Karpas-422 (cell line): ENCODE data around the gene SLC5A6. TPM values are rescaled to one million over a fixed set of nuclear protein-coding genes. Genes with fewer than 3 reads are reported as not detected.

Experiments used
- DNase-seq: peaks from one replicate; pipeline ENCODE4 v3.0.0-alpha.2; 2015
- H2AFZ ChIP-seq: fragments of 200-600 bp; sonication (generic); 2 replicates; pipeline ENCODE4 v1.6.1; 2014; ENCODE audit warnings: antibody characterized with exemption, low read length, mixed read lengths
- H3K27ac ChIP-seq: fragments of 200-600 bp; sonication (generic); 2 replicates; pipeline ENCODE4 v1.5.1; 2014; ENCODE audit warnings: mild to moderate bottlenecking, low read length, moderate library complexity
- H3K27me3 ChIP-seq: fragments of 200-600 bp; sonication (generic); 2 replicates; pipeline ENCODE4 v1.6.1; 2014; ENCODE audit warnings: low read length, mixed read lengths
- H3K36me3 ChIP-seq: fragments of 200-600 bp; sonication (generic); 2 replicates; pipeline ENCODE4 v1.6.1; 2014; ENCODE audit warnings: low read length, mixed read lengths; ENCODE audit not compliant: insufficient read depth
- H3K4me1 ChIP-seq: fragments of 200-600 bp; sonication (generic); 2 replicates; pipeline ENCODE4 v1.6.1; 2014; ENCODE audit warnings: mild to moderate bottlenecking, low read length, mixed read lengths
- H3K4me2 ChIP-seq: fragments of 200-600 bp; sonication (generic); 2 replicates; pipeline ENCODE4 v1.6.1; 2014; ENCODE audit warnings: low read length, low read depth, mild to moderate bottlenecking; ENCODE audit not compliant: poor library complexity, severe bottlenecking
- H3K4me3 ChIP-seq: fragments of 200-600 bp; sonication (generic); 2 replicates; pipeline ENCODE4 v1.5.1; 2014; ENCODE audit warnings: mild to moderate bottlenecking, antibody characterized with exemption, low read length, mixed read lengths
- H3K79me2 ChIP-seq: fragments of 200-600 bp; sonication (generic); 2 replicates; pipeline ENCODE4 v1.6.1; 2014; ENCODE audit warnings: mild to moderate bottlenecking, low read length, mixed read lengths
- H3K9ac ChIP-seq: fragments of 200-600 bp; sonication (generic); 2 replicates; pipeline ENCODE4 v1.6.0; 2014; ENCODE audit warnings: low read length
- H3K9me2 ChIP-seq: fragments of 200-600 bp; sonication (generic), shearing (Covaris generic); replicated peaks from 2 replicates; pipeline ENCODE4 v1.6.0; 2014; ENCODE audit warnings: mild to moderate bottlenecking, low read length, moderate library complexity; ENCODE audit not compliant: insufficient read depth
- H3K9me3 ChIP-seq: fragments of 300-700, 200-600 bp; sonication (generic); 2 replicates; pipeline ENCODE4 v1.6.1; 2014; ENCODE audit warnings: low read length, mixed read lengths
- H4K20me1 ChIP-seq: fragments of 200-600 bp; sonication (generic); 2 replicates; pipeline ENCODE4 v1.6.1; 2014; ENCODE audit warnings: mild to moderate bottlenecking, antibody characterized with exemption, low read length, low read depth; ENCODE audit not compliant: insufficient read depth
- total RNA-seq: library from RNA; depleted of rRNA; stranded (reverse); fragments of >200 nt; shearing (Covaris generic); gene quantifications from 2 replicates; pipeline ENCODE4 v1.2.3, GENCODE V29; 2014; ENCODE audit warnings: low replicate concordance

SLC5A6 gene
- total RNA-seq, 1 experiment from 2014 or later, result 38.4 TPM

GRCh38 chr2:27218614-27219013 is 6.5 kb upstream of the SLC5A6 start:
- H3K36me3 ChIP-seq, result peaks cover 50% of the 10 kb centered on the region
- DNase-seq, result peak; percentile 84
- peak overlapping the region; percentile 75 for H3K4me3 ChIP-seq
- H3K4me2 ChIP-seq, result peak overlapping the region; percentile 82
- no peaks in the 10 kb centered on the region for H3K9me3 ChIP-seq
- peak overlapping the region; percentile 91 for H3K9ac ChIP-seq
- no peak overlapping the region for H2AFZ ChIP-seq
- no peaks in the 10 kb centered on the region for H3K9me2 ChIP-seq
- H3K27me3 ChIP-seq, result no peaks in the 10 kb centered on the region
- peaks cover 45% of the 10 kb centered on the region for H3K4me1 ChIP-seq
- peaks cover 41% of the 10 kb centered on the region for H3K79me2 ChIP-seq
- H3K27ac ChIP-seq, result peak overlapping the region; percentile 83
- peaks cover 9% of the 10 kb centered on the region; the same call in 1 of the 2 replicates for H4K20me1 ChIP-seq

- H4K20me1 ChIP-seq, result peaks cover 9% of the 10 kb centered on the region; the same call in 1 of the 2 replicates
- no peaks in the 10 kb centered on the region for H3K9me3 ChIP-seq
- H3K27ac ChIP-seq, result peak within 1 kb of the TSS; percentile 86
- H3K4me2 ChIP-seq, result peak within 1 kb of the TSS; percentile 82
- H3K9ac ChIP-seq, result peak within 1 kb of the TSS; percentile 91
- peak within 1 kb of the TSS; percentile 75 for H3K4me3 ChIP-seq
- no peaks in the 10 kb centered on the region for H3K27me3 ChIP-seq
- H3K4me1 ChIP-seq, result peaks cover 51% of the 10 kb centered on the region
- no peak within 1 kb of the TSS for H2AFZ ChIP-seq
- H3K36me3 ChIP-seq, result peaks cover 44% of the 10 kb centered on the region
- H3K79me2 ChIP-seq, result peaks cover 52% of the 10 kb centered on the region
- DNase-seq, result peak; percentile 96
- no peaks in the 10 kb centered on the region for H3K9me2 ChIP-seq
These were observed 5.4 kb upstream of the SLC5A6 start, which contains the start of gene CAD for GRCh38 chr2:27217173-27218121. Gene CAD, plus strand, starts transcription at chr2:27217369. Its CDS starts 183 bp downstream, at chr2:27217552.

- Histone ChIP-seq H3K27ac (peak overlapping the region; percentile 86; the same call in 1 of the 2 replicates), H3K36me3 (peaks cover 37% of the 10 kb centered on the region), H3K27me3 (no peaks in the 10 kb centered on the region), H2AFZ (no peak overlapping the region), H3K9me2 (no peaks in the 10 kb centered on the region), H3K4me1 (peaks cover 51% of the 10 kb centered on the region), H3K79me2 (peaks cover 50% of the 10 kb centered on the region), H3K9me3 (no peaks in the 10 kb centered on the region), H3K4me2 (peak overlapping the region; percentile 82), H4K20me1 (peaks cover 9% of the 10 kb centered on the region; the same call in 1 of the 2 replicates), H3K4me3 (peak overlapping the region; percentile 75), H3K9ac (peak overlapping the region; percentile 91)
- no peak for DNase-seq
These were observed 4.5 kb upstream of the SLC5A6 start for GRCh38 chr2:27216416-27217137.

- Histone ChIP-seq H3K4me1 (peaks cover 63% of the 10 kb centered on the region), H3K9ac (no peak overlapping the region), H3K27me3 (no peaks in the 10 kb centered on the region), H3K27ac (peak overlapping the region; percentile 86), H3K79me2 (peaks cover 47% of the 10 kb centered on the region), H3K36me3 (peaks cover 25% of the 10 kb centered on the region; the same call in 1 of the 2 replicates), H2AFZ (no peak overlapping the region), H3K4me2 (peak overlapping the region; percentile 4), H3K4me3 (no peak overlapping the region), H4K20me1 (peaks cover 5% of the 10 kb centered on the region; the same call in 1 of the 2 replicates), H3K9me2 (no peaks in the 10 kb centered on the region), H3K9me3 (no peaks in the 10 kb centered on the region)
- DNase-seq, result no peak
These were observed 2.9 kb upstream of the SLC5A6 start for GRCh38 chr2:27214941-27215340.

- peak; percentile 75 for DNase-seq
- Histone ChIP-seq H2AFZ (no peak overlapping the region; the same call in 1 of the 2 replicates), H3K79me2 (peaks cover 39% of the 10 kb centered on the region)
These were observed 781 bp upstream of the SLC5A6 start for GRCh38 chr2:27212626-27213471.

GRCh38 chr2:27211241-27211942 is 676 bp downstream of the SLC5A6 start:
- H4K20me1 ChIP-seq, result no peaks in the 10 kb centered on the region
- DNase-seq, result no peak
- peak overlapping the region; percentile 46 for H3K27ac ChIP-seq
- peaks cover 33% of the 10 kb centered on the region for H3K79me2 ChIP-seq
- peaks cover 23% of the 10 kb centered on the region; the same call in 1 of the 2 replicates for H3K36me3 ChIP-seq
- H3K4me2 ChIP-seq, result peak overlapping the region; percentile 90
- peaks cover 52% of the 10 kb centered on the region for H3K4me1 ChIP-seq
- peak overlapping the region; percentile 89 for H3K4me3 ChIP-seq
- no peaks in the 10 kb centered on the region for H3K9me2 ChIP-seq
- H3K9me3 ChIP-seq, result no peaks in the 10 kb centered on the region
- H2AFZ ChIP-seq, result peak overlapping the region; percentile 36; the same call in 1 of the 2 replicates
- no peaks in the 10 kb centered on the region for H3K27me3 ChIP-seq
- peak overlapping the region; percentile 91 for H3K9ac ChIP-seq

More at GRCh38 chr2:27212626-27213471, 781 bp upstream of the SLC5A6 start:
- no peaks in the 10 kb centered on the region for H3K27me3 ChIP-seq
- H3K4me2 ChIP-seq, result peak overlapping the region; percentile 90
- H3K9ac ChIP-seq, result peak overlapping the region; percentile 91
- H3K9me3 ChIP-seq, result no peaks in the 10 kb centered on the region
- H3K36me3 ChIP-seq, result peaks cover 21% of the 10 kb centered on the region; the same call in 1 of the 2 replicates
- peaks cover 60% of the 10 kb centered on the region for H3K4me1 ChIP-seq
- peak overlapping the region; percentile 86 for H3K27ac ChIP-seq
- H3K9me2 ChIP-seq, result no peaks in the 10 kb centered on the region
- H4K20me1 ChIP-seq, result no peaks in the 10 kb centered on the region
- H3K4me3 ChIP-seq, result peak overlapping the region; percentile 89
